ENCODE data around the gene ERCC3. TPM values are rescaled to one million over a fixed set of nuclear protein-coding genes. Genes with fewer than 3 reads are reported as not detected.
"Not testable (repeated sequence)": the region's sequence is repeated elsewhere in the genome, so short reads cannot be mapped to it uniquely, and the experiment has no call there.

The ERCC3 gene
- total RNA-seq, 2 experiments from 2014 or later, result 49.5 to 49.8 TPM

GRCh38 chr2:127214201-127214600, 79.7 kb downstream of the ERCC3 start:
- H3K27me3 Mint-ChIP-seq, result peaks cover 69% of the 10 kb centered on the region
- H3K36me3 Mint-ChIP-seq (ENCODE audit: low read depth); CTCF ChIA-PET; DNase-seq; H3K4me3 Mint-ChIP-seq; H3K9me3 Mint-ChIP-seq (ENCODE audit: low read depth); intact Hi-C loops (cut with DNase I, micrococcal nuclease); H3K4me1 Mint-ChIP-seq; H3K27ac Mint-ChIP-seq; POLR2A ChIA-PET; ATAC-seq: not testable (repeated sequence)

- H3K27ac Mint-ChIP-seq, result no peak overlapping the region
- ChIA-PET CTCF (no interaction called here), POLR2A (no interaction called here)
- H3K27me3 Mint-ChIP-seq, result peaks cover 45% of the 10 kb centered on the region
- intact Hi-C loops (cut with DNase I, micrococcal nuclease), result no loop called here
- H3K4me1 Mint-ChIP-seq, result no peaks in the 10 kb centered on the region
- ATAC-seq (no peak), DNase-seq (no peak)
- no peak overlapping the region for H3K4me3 Mint-ChIP-seq
- no peaks in the 10 kb centered on the region for H3K9me3 Mint-ChIP-seq (ENCODE audit: low read depth)
- H3K36me3 Mint-ChIP-seq (ENCODE audit: low read depth), result no peaks in the 10 kb centered on the region
Measured at GRCh38 chr2:127208313-127208712, 85.6 kb downstream of the ERCC3 start.

Other genes with a start within 250 kb of the ERCC3 start
- gene BIN1, start 187.0 kb downstream of the ERCC3 start, total RNA-seq, result 10 to 100 TPM; 65.2 to 71.0 TPM
- gene CYP27C1, start 73.8 kb downstream of the ERCC3 start, total RNA-seq, result not detected
- 10 to 100 TPM; 35.2 to 35.6 TPM for gene MAP3K2, start 93.8 kb upstream of the ERCC3 start, total RNA-seq
- not detected for gene PROC, start 124.3 kb upstream of the ERCC3 start, total RNA-seq
- gene IWS1, start 232.3 kb upstream of the ERCC3 start, total RNA-seq, result 10 to 100 TPM; 49.5 to 55.0 TPM
- 1 to 10 TPM in 1 of 2 experiments, under 1 TPM in 1; 0.75 to 1.5 TPM for gene MYO7B, start 241.5 kb upstream of the ERCC3 start, total RNA-seq

Data from activated CD4-positive, alpha-beta T cell treated with anti-CD3 and anti-CD28 coated beads for 36 hours (primary cell).